GM18519 (cell line): ENCODE measurements around the gene FNDC4.
"Not testable (repeated sequence)": the region's sequence is repeated elsewhere in the genome, so short reads cannot be mapped to it uniquely, and the experiment has no call there.

Source experiments
- ATAC-seq: cut with Tn5 transposase; IDR thresholded peaks from one replicate; pipeline ENCODE4 v1.9.1; 2021; ENCODE audit warnings: mild to moderate bottlenecking, moderate library complexity; ENCODE audit not compliant: unreplicated experiment, low FRiP score

FNDC4 gene, protein sequence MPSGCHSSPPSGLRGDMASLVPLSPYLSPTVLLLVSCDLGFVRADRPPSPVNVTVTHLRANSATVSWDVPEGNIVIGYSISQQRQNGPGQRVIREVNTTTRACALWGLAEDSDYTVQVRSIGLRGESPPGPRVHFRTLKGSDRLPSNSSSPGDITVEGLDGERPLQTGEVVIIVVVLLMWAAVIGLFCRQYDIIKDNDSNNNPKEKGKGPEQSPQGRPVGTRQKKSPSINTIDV

GRCh38 chr2:27494944-27495554 lies at the start of gene FNDC4:
Gene FNDC4 (minus strand): TSS chr2:27495200. CDS start chr2:27494679, 521 bp downstream.
- no peak for ATAC-seq

GRCh38 chr2:27544143-27544821 lies 49.3 kb upstream of the FNDC4 start:
- no peak for ATAC-seq

DNA sequence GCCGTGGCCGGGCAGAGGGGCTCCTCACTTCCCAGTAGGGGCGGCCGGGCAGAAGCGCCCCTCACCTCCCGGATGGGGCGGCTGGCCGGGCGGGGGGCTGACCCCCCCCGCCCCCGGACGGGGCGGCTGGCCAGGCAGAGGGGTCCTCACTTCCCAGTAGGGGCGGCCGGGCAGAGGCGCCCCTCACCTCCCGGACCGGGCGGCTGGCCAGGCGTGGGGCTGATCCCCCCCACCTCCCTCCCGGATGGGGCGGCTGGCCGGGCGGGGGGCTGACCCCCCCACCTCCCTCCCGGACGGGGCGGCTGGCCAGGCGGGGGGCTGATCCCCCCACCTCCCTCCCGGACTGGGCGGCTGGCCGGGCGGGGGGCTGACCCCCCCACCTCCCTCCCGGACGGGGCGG lies 44.6 kb upstream of the FNDC4 start:
- not testable (repeated sequence) for ATAC-seq

- not testable (repeated sequence) for ATAC-seq
Observed at GRCh38 chr2:27538839-27539450, 43.9 kb upstream of the FNDC4 start.

- no peak for ATAC-seq
Observed at GRCh38 chr2:27537287-27537686, 42.3 kb upstream of the FNDC4 start.

GRCh38 chr2:27531983-27532382 lies 37.0 kb upstream of the FNDC4 start:
- no peak for ATAC-seq

DNA sequence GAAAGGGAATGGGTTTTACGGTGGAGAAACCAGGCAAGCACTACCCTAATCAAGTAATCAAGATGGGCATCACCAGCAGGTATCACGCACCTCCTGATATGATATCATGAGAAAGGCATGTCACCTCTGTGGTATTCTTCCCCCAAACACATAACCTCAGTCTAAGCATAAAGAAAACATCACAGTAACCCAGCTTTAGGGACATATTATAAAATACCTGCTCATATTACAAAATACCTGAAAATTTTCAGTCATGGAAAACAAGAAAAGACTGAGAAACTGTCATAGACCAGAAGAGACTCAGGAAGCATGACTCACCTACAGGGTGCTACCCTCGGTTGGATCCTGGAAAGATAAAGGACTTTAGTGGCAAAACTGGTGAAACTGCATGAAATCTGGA lies 32.2 kb upstream of the FNDC4 start:
- no peak for ATAC-seq

- ATAC-seq = no peak
Observed at GRCh38 chr2:27522400-27522945, 27.5 kb upstream of the FNDC4 start.

GRCh38 chr2:27520316-27520715 lies 25.3 kb upstream of the FNDC4 start:
- no peak for ATAC-seq

- no peak for ATAC-seq
Observed at GRCh38 chr2:27518782-27519113, 23.7 kb upstream of the FNDC4 start.

DNA sequence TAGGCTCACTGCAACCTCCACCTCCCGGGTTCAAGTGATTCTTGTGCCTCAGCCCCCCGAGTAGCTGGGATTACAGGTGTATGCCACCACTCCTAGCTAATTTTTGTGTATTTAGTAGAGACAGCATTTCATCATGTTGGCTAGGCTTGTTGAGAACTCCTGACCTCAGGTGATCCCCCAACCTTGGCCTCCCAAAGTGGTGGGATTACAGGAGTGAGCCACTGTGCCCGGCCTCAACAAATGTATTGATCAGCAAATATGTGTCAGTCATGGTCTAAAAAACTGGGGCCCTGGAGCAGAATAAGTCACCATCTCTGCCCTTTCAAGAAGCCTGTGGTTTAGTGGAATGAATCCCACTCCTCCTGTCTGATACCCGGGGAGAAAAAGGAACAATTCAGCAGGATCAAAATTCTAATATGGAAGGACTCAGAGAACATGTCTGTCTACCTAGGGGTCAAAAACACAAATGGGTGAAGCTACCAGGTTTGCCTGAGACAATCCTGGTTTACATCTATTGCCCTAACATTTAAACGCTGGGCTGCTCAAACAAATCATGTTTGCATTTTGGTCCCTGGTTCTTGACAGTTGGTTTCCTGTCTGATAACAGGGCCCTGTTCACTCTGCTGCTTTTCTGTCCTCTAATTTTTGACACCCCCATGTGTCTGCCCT lies 23.2 kb upstream of the FNDC4 start:
- ATAC-seq = no peak

DNA sequence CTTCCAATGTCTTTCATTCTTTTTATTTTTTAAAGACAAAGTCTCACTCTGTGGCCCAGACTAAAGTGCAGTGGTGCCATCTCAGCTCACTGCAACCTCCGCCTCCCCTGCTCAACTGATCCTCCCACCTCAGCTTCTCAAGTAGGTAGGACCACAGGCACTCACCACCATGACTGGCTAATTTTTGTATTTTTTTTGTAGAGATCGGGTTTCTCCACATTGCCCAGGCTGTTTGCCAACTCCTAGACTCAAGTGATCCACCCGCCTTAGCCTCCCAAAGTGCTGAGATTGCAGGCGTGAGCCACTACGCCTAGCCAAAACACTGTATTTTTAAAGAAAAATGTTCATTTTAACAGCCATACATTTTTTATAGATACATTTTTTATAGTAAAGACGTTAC lies 14.3 kb upstream of the FNDC4 start:
- no peak for ATAC-seq

- no peak for ATAC-seq
Observed at GRCh38 chr2:27507293-27507692, 12.3 kb upstream of the FNDC4 start.

DNA sequence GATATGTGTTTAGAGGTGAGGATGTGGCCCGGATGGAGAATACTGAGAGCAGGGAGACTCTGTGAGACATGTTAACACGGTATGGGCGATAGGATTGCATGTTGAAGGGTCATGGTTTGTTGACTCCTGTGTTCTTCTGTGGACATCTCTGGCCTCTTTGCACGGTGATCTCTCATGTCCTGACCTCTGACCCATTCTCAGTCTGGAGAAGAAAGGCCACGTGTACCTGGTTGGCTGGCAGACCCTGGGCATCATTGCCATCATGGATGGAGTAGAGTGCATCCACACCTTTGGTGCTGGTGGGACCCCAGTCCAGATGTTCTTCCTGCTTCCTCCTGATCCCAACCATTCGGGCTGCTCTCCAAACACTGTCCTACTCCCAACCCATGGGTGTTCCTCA lies 11.6 kb upstream of the FNDC4 start:
- ATAC-seq = no peak

- no peak for ATAC-seq
Observed at GRCh38 chr2:27502142-27502541, 7.1 kb upstream of the FNDC4 start.

GRCh38 chr2:27501042-27501441 lies 6.0 kb upstream of the FNDC4 start:
- no peak for ATAC-seq

- ATAC-seq = no peak
Observed at GRCh38 chr2:27498975-27499374, 4.0 kb upstream of the FNDC4 start.

GRCh38 chr2:27497288-27497627 lies 2.3 kb upstream of the FNDC4 start:
- ATAC-seq = no peak

- ATAC-seq = no peak
Observed at GRCh38 chr2:27496357-27497287, 1.6 kb upstream of the FNDC4 start, which contains the start of gene GCKR. Gene GCKR (plus strand): TSS chr2:27496839. CDS start chr2:27496905, 66 bp downstream.
